Measurements from ENCODE around the gene GHR. TPM values are rescaled to one million over a fixed set of nuclear protein-coding genes. Genes with fewer than 3 reads are reported as not detected.

The GHR gene
- polyA plus RNA-seq, 1 experiment = 0.63 TPM

DNA sequence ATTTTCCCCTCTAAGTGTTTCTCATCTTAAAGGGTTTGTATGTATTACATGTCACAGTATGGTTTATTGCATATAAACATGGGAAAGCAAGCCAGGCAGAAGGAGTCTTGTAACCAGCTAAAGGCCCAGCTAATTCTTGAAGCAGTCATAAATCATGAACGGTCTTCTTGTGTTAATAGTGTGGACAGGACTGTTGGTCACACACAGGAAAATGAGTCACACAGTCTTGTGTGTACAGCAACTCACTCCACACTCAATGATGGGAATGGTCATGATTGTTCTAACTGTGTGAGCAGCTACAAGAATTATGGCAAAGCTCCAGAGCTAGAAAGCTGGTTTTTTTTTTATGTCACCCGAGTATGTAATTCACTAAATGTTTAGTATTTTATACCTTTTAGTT is 123.9 kb downstream of the GHR start:
- Histone ChIP-seq H3K4me3 (ENCODE audit: low read depth, low read length) (no peak overlapping the region), H3K9me3 (ENCODE audit: control insufficient read depth, insufficient read depth, low read length) (no peaks in the 10 kb centered on the region), H3K27me3 (ENCODE audit: control insufficient read depth, insufficient read depth, low read length) (no peaks in the 10 kb centered on the region), H3K27ac (ENCODE audit: low read depth, low read length) (no peak overlapping the region)
- POLR2A ChIA-PET = interaction anchor here (0.6 kb wide), 1 partner anchor 60 kb away, joined by 3 read pairs; no protein-coding TSS in a partner anchor
- TF ChIP-seq, protein P1, sequence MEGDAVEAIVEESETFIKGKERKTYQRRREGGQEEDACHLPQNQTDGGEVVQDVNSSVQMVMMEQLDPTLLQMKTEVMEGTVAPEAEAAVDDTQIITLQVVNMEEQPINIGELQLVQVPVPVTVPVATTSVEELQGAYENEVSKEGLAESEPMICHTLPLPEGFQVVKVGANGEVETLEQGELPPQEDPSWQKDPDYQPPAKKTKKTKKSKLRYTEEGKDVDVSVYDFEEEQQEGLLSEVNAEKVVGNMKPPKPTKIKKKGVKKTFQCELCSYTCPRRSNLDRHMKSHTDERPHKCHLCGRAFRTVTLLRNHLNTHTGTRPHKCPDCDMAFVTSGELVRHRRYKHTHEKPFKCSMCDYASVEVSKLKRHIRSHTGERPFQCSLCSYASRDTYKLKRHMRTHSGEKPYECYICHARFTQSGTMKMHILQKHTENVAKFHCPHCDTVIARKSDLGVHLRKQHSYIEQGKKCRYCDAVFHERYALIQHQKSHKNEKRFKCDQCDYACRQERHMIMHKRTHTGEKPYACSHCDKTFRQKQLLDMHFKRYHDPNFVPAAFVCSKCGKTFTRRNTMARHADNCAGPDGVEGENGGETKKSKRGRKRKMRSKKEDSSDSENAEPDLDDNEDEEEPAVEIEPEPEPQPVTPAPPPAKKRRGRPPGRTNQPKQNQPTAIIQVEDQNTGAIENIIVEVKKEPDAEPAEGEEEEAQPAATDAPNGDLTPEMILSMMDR (IDR thresholded peaks at IDR 0.05; ENCODE audit: low read depth, low read length) = no peak
- CTCF ChIA-PET = interaction anchor here (1.5 kb wide), 1 partner anchor 37 kb away, joined by 3 read pairs; no protein-coding TSS in a partner anchor
- DNase-seq (ENCODE audit: low read depth, low spot score) = no peak

GRCh38 chr5:42547894-42548293 is 124.7 kb downstream of the GHR start:
- Histone ChIP-seq H3K4me3 (ENCODE audit: low read depth, low read length) (no peak overlapping the region), H3K27ac (ENCODE audit: low read depth, low read length) (no peak overlapping the region), H3K9me3 (ENCODE audit: control insufficient read depth, insufficient read depth, low read length) (no peaks in the 10 kb centered on the region), H3K27me3 (ENCODE audit: control insufficient read depth, insufficient read depth, low read length) (no peaks in the 10 kb centered on the region)
- POLR2A ChIA-PET = no interaction called here
- CTCF ChIA-PET = interaction anchor here (1.5 kb wide), 1 partner anchor 36 kb away, joined by 3 read pairs; no protein-coding TSS in a partner anchor
- no peak for DNase-seq (ENCODE audit: low read depth, low spot score)
- TF ChIP-seq, protein P1 (IDR thresholded peaks at IDR 0.05; ENCODE audit: low read depth, low read length) = no peak

DNA sequence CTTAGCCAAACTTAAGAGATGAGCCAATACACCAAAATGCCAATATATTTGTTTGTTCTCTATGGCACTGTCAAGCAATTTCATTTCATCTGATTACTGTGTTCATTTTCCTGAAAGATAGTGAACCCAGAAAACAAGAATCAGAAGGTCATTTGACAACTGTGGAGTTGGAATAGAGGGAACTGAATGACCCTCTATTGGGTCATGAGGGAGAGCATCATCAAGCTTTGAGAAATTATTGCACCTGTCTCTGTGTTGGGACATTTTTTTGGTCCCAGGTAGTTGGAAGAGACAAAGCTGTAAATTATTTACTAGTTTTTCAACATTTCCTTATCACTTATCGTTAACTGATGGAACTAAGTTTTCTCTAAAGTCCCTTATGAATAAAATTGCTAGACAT is 129.4 kb downstream of the GHR start:
- CTCF ChIA-PET = no interaction called here

GRCh38 chr5:42553461-42553860 is 130.2 kb downstream of the GHR start:
- POLR2A ChIA-PET = no interaction called here
- DNase-seq (ENCODE audit: low read depth, low spot score) = no peak
- TF ChIP-seq, protein P1 (IDR thresholded peaks at IDR 0.05; ENCODE audit: low read depth, low read length) = no peak
- H3K27ac ChIP-seq (ENCODE audit: low read depth, low read length) = no peak overlapping the region
- H3K9me3 ChIP-seq (ENCODE audit: control insufficient read depth, insufficient read depth, low read length) = no peaks in the 10 kb centered on the region
- CTCF ChIA-PET = no interaction called here
- H3K27me3 ChIP-seq (ENCODE audit: control insufficient read depth, insufficient read depth, low read length) = no peaks in the 10 kb centered on the region
- H3K4me3 ChIP-seq (ENCODE audit: low read depth, low read length) = no peak overlapping the region

More for the DNA sequence above, 129.4 kb downstream of the GHR start:
- no peaks in the 10 kb centered on the region for H3K9me3 ChIP-seq (ENCODE audit: control insufficient read depth, insufficient read depth, low read length)
- no peak overlapping the region for H3K4me3 ChIP-seq (ENCODE audit: low read depth, low read length)
- no peak overlapping the region for H3K27ac ChIP-seq (ENCODE audit: low read depth, low read length)
- POLR2A ChIA-PET = no interaction called here
- H3K27me3 ChIP-seq (ENCODE audit: control insufficient read depth, insufficient read depth, low read length) = no peaks in the 10 kb centered on the region
- DNase-seq (ENCODE audit: low read depth, low spot score) = no peak
- TF ChIP-seq, protein P1 (IDR thresholded peaks at IDR 0.05; ENCODE audit: low read depth, low read length) = no peak

DNA sequence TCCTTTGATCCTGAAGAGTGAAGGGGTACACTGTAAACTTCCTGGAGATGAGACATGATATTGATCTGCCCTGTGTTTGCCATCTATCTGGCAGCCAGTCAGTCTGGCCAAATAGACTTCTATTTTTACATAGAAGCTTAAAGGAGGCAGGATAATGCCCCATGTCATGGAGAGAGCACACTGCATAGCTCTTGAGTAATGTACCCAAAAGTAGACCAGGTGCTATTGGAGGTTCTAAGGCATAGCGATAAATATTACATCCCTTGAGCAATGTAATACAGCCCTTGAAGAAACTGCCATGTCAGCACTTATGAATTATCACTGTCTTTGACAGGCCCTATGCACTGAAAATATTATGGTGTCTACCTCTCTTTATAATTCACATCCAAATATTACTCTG is 131.8 kb downstream of the GHR start:
- TF ChIP-seq, protein P1 (IDR thresholded peaks at IDR 0.05; ENCODE audit: low read depth, low read length) = no peak
- CTCF ChIA-PET = interaction anchor here (1.0 kb wide), 1 partner anchor 132 kb away, joined by 3 read pairs; the partner anchor contains the start of gene GHR
- H3K27ac ChIP-seq (ENCODE audit: low read depth, low read length) = no peak overlapping the region
- DNase-seq (ENCODE audit: low read depth, low spot score) = no peak
- H3K27me3 ChIP-seq (ENCODE audit: control insufficient read depth, insufficient read depth, low read length) = no peaks in the 10 kb centered on the region
- no peaks in the 10 kb centered on the region for H3K9me3 ChIP-seq (ENCODE audit: control insufficient read depth, insufficient read depth, low read length)
- H3K4me3 ChIP-seq (ENCODE audit: low read depth, low read length) = no peak overlapping the region
- POLR2A ChIA-PET = no interaction called here
